Muscle of leg (tissue), 11 donors: Measurements from ENCODE around the gene GPR27. TPM values are rescaled to one million over a fixed set of nuclear protein-coding genes. Genes with fewer than 3 reads are reported as not detected.

Experiments
- DNase-seq: peaks from one replicate; pipeline ENCODE4 v3.0.0; 2013
- H3K27ac ChIP-seq: one replicate; pipeline ENCODE4 v1.5.1; 2013; ENCODE audit warnings: mild to moderate bottlenecking, low read length, control low read depth
- H3K27me3 ChIP-seq: one replicate; pipeline ENCODE4 v1.6.1; 2013; ENCODE audit warnings: low read length; ENCODE audit not compliant: control insufficient read depth, insufficient read depth
- H3K36me3 ChIP-seq: one replicate; pipeline ENCODE4 v1.6.1; 2013; ENCODE audit warnings: low read length; ENCODE audit not compliant: control insufficient read depth, insufficient read depth
- H3K4me1 ChIP-seq: one replicate; pipeline ENCODE4 v1.6.1; 2013; ENCODE audit warnings: low read length; ENCODE audit not compliant: control insufficient read depth, insufficient read depth
- H3K4me3 ChIP-seq: one replicate; pipeline ENCODE4 v1.5.1; 2013; ENCODE audit warnings: low read length, control low read depth
- H3K9me3 ChIP-seq: replicated peaks from 2 replicates; pipeline ENCODE4 v1.6.1; 2013; ENCODE audit warnings: low read depth, low read length; ENCODE audit not compliant: control insufficient read depth
- WGBS: methylation state at CpG from one replicate; pipeline ENCODE4 v1.1.5; 2013; ENCODE audit warnings: missing lambda C conversion rate; ENCODE audit not compliant: insufficient coverage; 5-methylcytosine and 5-hydroxymethylcytosine counted together
- polyA plus RNA-seq, 8 donors: library from polyadenylated mRNA; unstranded; fragments of 120-200 nt; gene quantifications; one replicate each; pipeline versions ENCODE4 v1.2.1 to v1.2.3, GENCODE V29; 2013; ENCODE audit warnings: inconsistent platforms in 1 of 8, low replicate concordance in 1 of 8; ENCODE audit not compliant: insufficient read length in 8 of 8, insufficient read depth in 1 of 8
- total RNA-seq: library from RNA; stranded (reverse); fragments of 120-200 nt; gene quantifications from one replicate; pipeline ENCODE4 v1.2.4, GENCODE V29; 2013

The GPR27 gene
- total and polyA plus RNA-seq, 9 donors, result 1.5 to 4.2 (median 3.8) TPM

GRCh38 chr3:71728632-71729342 is 24.9 kb upstream of the GPR27 start:
- H3K4me3 ChIP-seq, result no peak overlapping the region
- no CpG with 5 or more reads among the region's 4 CpGs for WGBS
- H3K27me3 ChIP-seq, result peaks cover 11% of the 10 kb centered on the region
- no peak overlapping the region for H3K27ac ChIP-seq
- peaks cover 8% of the 10 kb centered on the region for H3K4me1 ChIP-seq
- peak; percentile 44 for DNase-seq
- H3K36me3 ChIP-seq, result no peaks in the 10 kb centered on the region
- H3K9me3 ChIP-seq, result no peaks in the 10 kb centered on the region

DNA sequence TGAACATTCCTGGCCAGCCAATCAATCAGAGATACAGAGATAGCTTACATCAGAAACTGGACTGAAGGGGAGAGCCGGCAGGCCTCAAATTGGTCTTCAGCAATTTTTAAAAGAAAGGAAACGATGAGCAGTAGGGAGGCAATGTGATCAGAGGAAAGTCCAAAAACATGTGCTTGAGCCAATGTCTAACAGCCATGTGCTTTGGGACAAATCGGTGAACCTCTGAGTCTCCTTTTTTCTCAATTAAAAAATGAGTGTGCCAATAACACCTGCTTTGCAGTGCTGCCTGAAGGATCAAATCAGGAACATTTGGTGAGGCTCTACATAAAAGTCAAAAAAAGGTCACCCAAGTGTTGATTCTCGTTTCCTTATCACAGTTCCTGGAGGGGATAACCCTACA is 21.0 kb upstream of the GPR27 start:
- Histone ChIP-seq H3K4me1 (no peaks in the 10 kb centered on the region), H3K27me3 (no peaks in the 10 kb centered on the region)

GRCh38 chr3:71733319-71733718 is 20.3 kb upstream of the GPR27 start:
- no peaks in the 10 kb centered on the region for H3K9me3 ChIP-seq
- H3K36me3 ChIP-seq, result no peaks in the 10 kb centered on the region
- no peak for DNase-seq
- H3K4me3 ChIP-seq, result no peak overlapping the region
- H3K27ac ChIP-seq, result no peak overlapping the region
- H3K4me1 ChIP-seq, result no peaks in the 10 kb centered on the region
- WGBS, result no CpG with 5 or more reads among the region's 2 CpGs
- H3K27me3 ChIP-seq, result no peaks in the 10 kb centered on the region

More for the DNA sequence above, 21.0 kb upstream of the GPR27 start:
- Histone ChIP-seq H3K9me3 (no peaks in the 10 kb centered on the region), H3K36me3 (no peaks in the 10 kb centered on the region), H3K4me3 (no peak overlapping the region), H3K27ac (no peak overlapping the region)
- DNase-seq, result no peak
- 71% methylated on average over 3 of the region's 4 CpGs for WGBS

DNA sequence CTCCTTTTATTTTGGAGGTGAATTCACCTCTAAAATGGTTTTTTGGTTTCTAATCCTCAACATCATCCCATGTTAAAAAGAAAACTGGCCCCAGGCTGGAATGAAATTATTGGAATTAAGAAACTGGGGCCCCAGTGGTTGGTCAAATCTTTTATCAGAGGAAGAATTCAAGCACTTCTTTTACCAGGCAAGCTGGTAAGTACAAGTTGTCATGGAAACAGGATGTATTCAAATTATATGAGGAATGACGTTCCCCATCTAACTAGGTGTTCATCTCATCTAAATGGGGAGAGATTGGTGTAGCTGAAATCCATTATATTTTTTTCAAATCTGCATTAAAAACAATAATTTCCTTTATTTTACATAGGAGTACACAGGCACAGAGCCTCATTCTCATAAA is 18.8 kb upstream of the GPR27 start:
- Histone ChIP-seq H3K4me1 (no peaks in the 10 kb centered on the region), H3K4me3 (no peak overlapping the region), H3K27me3 (no peaks in the 10 kb centered on the region), H3K27ac (no peak overlapping the region), H3K36me3 (no peaks in the 10 kb centered on the region), H3K9me3 (no peaks in the 10 kb centered on the region)
- DNase-seq, result no peak
- WGBS, result no CpG with 5 or more reads among the region's 1 CpG

- Histone ChIP-seq H3K27ac (no peak overlapping the region), H3K36me3 (no peaks in the 10 kb centered on the region), H3K27me3 (no peaks in the 10 kb centered on the region), H3K4me1 (no peaks in the 10 kb centered on the region), H3K4me3 (no peak overlapping the region), H3K9me3 (peaks cover 10% of the 10 kb centered on the region)
- DNase-seq, result no peak
- WGBS, result no CpG with 5 or more reads among the region's 1 CpG
These were observed 11.0 kb upstream of the GPR27 start for GRCh38 chr3:71742621-71743020.

DNA sequence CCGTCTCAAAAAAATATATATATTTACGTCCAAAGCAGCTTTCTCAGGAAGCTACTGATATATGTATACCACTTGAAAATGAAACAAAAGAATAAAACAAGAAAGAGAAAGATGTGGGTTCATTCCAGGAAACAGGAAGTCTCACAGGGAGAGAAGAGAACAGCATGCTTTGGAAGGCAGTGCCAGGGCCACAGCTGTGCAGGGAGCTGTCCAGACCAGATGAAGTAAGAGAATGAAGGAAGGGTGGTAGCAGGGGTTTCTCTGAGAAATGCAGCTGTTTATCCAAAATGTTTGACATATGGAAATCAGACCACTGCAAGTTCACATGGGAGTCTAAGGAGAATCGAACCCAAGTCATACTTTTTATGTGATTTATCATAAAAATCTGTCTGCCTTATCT is 8.9 kb upstream of the GPR27 start:
- Histone ChIP-seq H3K27ac (no peak overlapping the region), H3K36me3 (no peaks in the 10 kb centered on the region)
- no CpG with 5 or more reads among the region's 3 CpGs for WGBS

GRCh38 chr3:71751602-71752001 is 2.1 kb upstream of the GPR27 start:
- peaks cover 10% of the 10 kb centered on the region for H3K4me1 ChIP-seq
- no peaks in the 10 kb centered on the region for H3K9me3 ChIP-seq
- H3K27me3 ChIP-seq, result peaks cover 32% of the 10 kb centered on the region
- WGBS, result 71% methylated on average over 2 of the region's 4 CpGs
- no peak overlapping the region for H3K27ac ChIP-seq
- no peaks in the 10 kb centered on the region for H3K36me3 ChIP-seq
- DNase-seq, result no peak
- H3K4me3 ChIP-seq, result no peak overlapping the region

More for the DNA sequence above, 8.9 kb upstream of the GPR27 start:
- peaks cover 10% of the 10 kb centered on the region for H3K9me3 ChIP-seq
- H3K27me3 ChIP-seq, result no peaks in the 10 kb centered on the region
- H3K4me1 ChIP-seq, result no peaks in the 10 kb centered on the region
- DNase-seq, result no peak
- H3K4me3 ChIP-seq, result no peak overlapping the region

- Histone ChIP-seq H3K4me1 (peaks cover 10% of the 10 kb centered on the region), H3K27ac (no peak overlapping the region), H3K9me3 (no peaks in the 10 kb centered on the region), H3K4me3 (peak overlapping the region; percentile 31), H3K36me3 (no peaks in the 10 kb centered on the region), H3K27me3 (peaks cover 39% of the 10 kb centered on the region)
- 4% methylated on average over 61 of the region's 68 CpGs for WGBS
- peak; percentile 20 for DNase-seq
These were observed 589 bp upstream of the GPR27 start for GRCh38 chr3:71752831-71753700.

GRCh38 chr3:71754610-71755253 is 1.1 kb downstream of the GPR27 start:
- H3K4me1 ChIP-seq, result peaks cover 10% of the 10 kb centered on the region
- 6% methylated on average over 61 of the region's 65 CpGs for WGBS
- H3K9me3 ChIP-seq, result no peaks in the 10 kb centered on the region
- no peaks in the 10 kb centered on the region for H3K36me3 ChIP-seq
- peak overlapping the region; percentile 17 for H3K4me3 ChIP-seq
- no peak for DNase-seq
- peaks cover 50% of the 10 kb centered on the region for H3K27me3 ChIP-seq
- H3K27ac ChIP-seq, result no peak overlapping the region

GRCh38 chr3:71758091-71758490 is 4.4 kb downstream of the GPR27 start:
- no peaks in the 10 kb centered on the region for H3K36me3 ChIP-seq
- H3K4me1 ChIP-seq, result peaks cover 6% of the 10 kb centered on the region
- no peak overlapping the region for H3K4me3 ChIP-seq
- H3K27ac ChIP-seq, result no peak overlapping the region
- no CpG with 5 or more reads among the region's 2 CpGs for WGBS
- peaks cover 32% of the 10 kb centered on the region for H3K27me3 ChIP-seq
- no peaks in the 10 kb centered on the region for H3K9me3 ChIP-seq
- no peak for DNase-seq
